NCI-H82 (cell line): ENCODE measurements around the gene PICK1.

Source experiments
- DNase-seq: peaks from one replicate; lab custom pipeline; 2025; lab: John Stamatoyannopoulos, UW

The PICK1 gene

DNA sequence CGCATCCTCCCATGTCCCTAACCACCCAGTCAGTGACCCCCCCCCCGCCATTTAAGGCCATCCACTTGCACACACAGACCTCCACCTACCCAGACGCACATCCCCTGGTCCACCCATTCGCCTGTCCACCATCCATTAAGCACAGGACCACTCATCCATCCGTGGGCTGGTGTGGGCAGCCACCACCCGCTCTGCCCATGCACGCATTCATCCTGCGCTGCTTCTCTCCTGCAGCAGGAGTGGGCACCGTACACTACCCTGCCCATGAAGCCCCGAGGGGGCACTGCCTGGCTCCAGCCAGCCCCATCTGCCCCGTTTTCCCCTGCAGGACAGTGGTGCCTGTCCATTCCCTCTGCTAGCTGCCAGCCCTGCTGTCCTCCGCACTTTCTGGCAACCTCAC, 30.7 kb downstream of the PICK1 start:
- no peak for DNase-seq

DNA sequence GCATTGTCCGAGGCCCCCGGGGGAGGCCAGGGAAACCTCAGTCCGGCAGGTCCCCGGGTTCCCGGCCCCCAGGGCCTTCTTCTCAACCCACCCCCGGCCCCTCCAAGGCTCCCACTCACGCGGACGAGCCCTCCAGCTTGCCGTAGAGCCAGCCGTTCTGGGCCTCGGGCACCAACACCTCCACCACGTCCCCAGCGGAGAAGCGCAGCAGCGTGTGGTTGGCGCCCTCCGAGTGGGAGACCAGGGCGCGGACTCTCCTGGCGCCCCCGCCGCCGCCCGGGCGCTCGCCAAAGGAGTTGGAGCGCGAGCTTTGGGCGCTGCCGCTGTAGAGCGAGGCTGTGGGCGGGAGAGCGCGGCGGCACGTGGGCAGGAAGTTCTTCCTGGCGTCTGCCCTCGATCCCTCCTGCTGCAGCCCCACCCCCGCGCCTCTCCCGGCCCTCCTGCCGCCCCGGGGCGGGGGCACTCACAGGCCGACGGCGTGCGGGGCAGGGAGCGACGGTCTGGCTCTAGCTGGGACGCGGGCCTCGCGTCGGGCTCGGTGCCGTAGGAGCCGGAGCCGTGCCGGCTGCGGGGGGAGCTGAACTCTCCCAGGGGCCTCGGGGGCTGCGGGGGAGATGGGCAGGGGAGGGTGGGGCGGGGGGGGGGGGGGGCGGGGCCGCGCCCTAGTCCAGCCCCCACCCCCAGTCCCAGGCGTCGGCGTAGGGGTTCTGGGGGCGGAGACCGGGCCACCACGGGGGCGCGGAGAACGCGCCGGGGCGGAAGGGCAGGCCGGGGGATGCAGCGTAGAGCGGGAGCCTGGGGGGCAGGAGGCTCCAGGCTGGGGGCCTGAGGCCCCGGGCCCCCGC, 31.6 kb downstream of the PICK1 start:
- no peak for DNase-seq

DNA sequence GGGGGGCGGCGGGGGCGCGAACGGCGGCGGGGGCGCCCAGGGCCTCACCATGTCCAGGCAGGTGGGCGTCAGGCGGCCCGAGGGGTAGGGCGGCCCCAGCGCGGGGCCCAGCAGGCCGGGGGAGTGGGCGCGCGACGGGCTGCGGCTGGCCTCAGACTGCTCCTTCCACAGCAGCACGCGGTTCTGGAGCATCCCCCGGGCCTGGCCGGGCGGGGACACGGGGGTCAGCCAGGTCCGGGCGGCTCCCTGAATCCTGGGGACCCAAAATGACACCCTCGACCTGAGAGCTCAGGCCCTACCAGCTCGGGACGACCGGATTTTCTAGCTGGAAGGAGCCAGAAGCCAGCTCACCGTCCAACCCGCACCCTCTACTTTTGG, 32.3 kb downstream of the PICK1 start:
- no peak for DNase-seq

DNA sequence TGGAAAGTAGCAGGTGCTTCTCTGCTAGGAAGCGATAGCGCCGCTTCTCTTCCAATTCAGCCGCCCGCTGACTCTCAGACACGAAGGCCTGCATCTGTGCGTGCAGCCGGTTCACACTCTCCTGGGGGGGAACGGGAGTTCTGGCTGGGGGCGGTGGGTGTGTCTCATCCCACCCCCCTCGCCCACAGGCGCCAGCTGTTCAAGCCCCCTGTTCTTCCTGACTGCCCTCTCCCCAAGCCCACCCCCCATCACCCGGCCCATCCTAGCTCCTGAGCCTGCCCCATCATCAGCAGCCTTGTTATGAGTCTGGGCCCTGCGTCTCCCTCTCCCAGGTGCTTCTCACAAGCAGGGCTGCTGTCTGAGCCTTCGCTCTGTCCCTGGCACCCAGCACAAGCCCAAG, 39.9 kb downstream of the PICK1 start:
- DNase-seq = no peak

DNA sequence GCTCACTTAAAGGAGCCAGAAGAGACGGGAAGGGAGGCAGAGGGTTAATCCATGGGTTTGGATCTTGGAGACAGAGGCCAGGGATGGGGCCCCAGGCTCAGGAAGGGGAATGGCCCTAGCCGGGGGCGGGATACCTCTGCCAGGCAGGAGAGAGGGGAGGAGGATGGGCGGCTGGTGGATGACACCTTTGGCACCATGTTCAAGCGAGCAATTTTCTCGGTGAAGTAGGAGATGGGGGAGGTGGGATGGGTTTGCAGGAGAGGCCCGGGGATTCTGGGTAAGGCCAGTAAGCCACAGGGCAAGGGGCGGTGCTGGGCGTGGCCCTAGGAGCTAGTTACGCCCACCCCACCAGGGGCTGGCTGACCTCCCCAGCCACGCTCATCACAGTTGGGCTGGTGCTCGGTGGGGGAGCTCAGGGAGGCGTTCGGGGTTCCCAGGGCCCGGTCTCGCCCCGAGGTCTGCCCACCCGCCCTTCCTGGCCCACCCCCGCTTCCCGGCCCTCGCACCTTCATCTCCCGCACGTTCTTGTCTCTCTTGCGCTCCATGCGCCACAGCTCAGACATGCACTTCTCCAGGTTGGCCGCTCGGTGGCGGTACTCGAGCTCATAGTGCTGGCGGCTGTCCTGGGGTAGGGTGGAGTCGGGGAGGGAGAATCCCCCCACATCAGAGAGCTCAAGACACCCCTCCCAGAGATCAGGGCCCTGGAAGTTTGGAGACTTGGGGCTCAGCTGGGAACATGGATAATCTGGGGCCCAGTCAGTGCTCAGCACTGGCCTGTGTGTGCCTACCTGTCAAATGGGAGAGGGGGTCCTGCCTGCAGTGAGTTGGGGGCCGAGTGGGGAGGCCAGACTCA, 40.6 kb downstream of the PICK1 start:
- DNase-seq = peak; percentile 60

DNA sequence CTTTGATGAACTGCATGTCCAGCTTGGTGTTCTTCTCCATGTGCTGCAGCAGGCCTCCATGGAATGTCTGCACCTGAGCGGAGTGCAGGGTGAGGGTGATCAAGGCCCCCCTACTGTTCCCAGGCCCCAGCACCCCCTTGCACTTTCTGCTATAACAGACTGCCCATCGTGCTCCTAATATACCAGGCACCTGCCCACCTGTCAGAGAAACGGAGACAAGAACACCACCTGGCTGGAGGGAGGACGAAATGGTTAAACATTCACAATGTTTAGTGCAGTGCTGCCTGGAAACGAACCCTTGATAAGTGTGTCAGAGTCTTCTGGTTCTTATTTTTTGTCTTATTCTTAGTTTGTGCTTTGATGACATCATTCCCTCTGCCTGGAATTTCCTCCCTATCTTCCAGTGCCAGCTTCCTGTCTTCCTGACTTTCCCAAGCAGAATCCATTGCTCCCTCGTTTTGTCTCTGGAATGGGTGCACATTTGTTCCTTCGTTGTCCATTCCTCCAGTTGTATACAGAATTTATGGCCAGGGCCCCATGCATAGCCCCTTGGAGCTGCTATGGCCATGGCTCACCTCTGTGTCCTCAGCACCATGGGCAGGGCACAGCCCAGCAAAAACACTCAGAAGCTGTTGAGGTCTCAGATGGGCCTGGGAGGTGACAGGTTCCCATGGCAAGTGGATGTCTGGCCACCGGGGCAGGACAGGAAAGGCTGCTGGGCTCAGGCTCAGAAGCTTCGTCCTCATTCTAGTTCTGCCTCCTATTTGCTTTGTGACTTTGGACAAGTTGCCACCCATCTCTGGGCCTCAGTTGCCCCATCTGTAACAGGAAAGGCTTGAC, 41.4 kb downstream of the PICK1 start:
- no peak for DNase-seq

DNA sequence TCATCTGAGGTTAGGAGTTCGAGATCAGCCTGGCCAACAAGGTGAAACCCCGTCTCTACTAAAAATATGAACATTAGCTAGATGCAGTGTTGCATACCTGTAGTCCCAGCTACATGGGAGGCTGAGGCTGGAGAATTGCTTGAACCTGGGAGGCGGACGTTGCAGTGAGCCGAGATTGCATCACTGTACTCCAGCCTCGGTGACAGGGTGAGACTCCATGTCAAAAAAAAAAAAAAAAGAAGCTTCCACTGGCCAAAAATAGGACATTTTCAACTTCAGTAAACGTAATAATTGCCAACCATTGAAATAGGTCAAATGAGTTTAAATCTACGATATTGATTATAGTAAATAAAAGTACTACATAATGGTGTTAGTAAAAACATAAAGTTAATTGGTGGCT, 46.4 kb downstream of the PICK1 start:
- no peak for DNase-seq

DNA sequence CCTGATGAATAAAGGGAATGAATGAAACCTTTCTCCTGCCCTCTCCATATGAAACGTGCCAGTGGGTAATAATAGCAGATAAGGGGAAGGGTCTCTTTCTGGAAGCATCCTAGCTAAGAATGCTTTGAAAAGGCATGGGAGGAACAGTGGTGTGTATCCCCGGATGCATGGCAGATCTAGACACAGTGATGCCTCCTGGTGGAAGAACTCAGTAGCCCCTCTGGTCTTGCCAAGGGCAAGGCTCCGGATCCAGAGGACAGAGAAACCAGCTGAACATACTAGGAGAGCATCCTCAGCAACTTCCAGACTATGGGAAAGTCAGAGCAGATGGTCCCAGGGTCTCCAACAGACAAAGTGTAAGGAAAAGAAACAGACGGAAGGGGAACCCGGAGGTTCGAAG, 46.9 kb downstream of the PICK1 start:
- peak; percentile 45 for DNase-seq

DNA sequence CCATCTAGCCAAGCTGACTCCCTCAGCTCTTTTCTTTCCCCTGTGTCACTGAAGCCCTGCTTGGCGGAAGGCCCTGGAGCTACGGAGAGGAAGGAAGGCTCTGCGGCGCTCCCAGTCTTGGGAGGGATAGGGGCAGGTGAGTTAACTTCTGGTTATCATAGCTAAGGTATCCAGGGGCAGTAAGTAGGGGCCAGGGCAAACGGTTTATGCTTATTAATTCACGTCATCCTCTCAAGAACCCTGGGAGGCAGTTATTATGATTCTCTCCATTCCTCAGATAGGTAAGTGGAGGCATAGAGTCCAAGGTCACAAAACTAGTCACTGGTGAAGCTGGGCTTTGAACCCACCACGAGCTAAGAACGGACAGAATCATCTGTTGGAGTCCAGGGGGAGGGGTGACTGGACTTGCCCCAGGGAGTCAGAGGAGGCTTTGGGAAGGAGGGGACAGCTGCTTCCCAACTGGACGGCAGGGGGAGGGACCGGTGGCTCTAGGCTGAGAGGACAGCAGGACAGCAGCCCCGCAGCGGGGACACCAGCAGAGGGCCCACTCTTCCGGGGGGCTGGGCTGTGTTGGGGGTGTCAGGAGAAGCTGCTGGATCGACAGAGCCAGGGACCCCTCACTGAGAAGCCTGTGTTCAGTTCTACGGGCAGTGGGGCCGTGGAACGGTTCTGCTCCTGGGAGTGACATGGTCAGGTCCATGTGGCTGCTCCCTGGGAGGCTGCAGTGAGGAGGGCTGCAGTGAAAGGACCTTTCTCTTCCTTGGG, 49.8 kb downstream of the PICK1 start:
- no peak for DNase-seq

DNA sequence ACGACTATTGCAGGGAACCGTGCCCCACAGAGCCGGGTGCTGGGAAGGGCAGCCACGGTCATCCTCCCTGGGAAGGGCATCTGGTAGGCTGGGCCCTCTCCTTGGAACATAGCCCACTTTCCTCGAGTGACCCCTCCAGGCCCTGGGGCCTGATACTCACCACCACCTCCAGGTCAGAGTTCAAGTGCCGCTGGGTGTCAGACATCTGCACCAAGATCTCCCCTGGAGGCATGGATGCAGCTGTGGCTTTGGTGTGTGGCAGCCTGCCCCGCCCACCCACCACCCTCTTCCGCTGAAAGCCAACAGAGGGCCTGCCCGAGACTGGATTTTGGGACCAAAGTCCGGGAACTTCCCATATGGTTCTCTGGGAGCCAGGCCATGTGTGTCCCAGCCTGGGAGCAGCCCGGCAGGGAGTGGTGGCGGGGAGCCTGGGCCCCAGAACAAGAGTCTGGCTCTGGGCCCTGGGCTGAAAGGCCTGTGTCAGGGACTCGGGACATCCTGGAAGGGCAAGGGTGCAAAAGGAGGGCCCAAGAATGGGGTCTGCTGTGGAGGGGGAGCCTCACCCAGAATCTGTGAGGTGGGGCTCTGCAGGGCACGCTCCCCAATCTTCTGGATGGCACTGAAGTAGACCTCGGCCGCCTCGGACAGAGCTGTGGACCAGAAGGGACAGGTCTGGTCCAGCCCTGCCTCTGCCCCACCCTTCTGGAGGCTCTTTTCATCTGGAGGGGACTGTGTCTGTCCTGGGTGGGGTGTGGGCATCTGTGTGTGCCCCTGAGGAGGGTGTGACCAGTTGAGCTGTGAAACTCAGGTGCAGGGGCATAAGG, 50.7 kb downstream of the PICK1 start:
- DNase-seq = no peak

DNA sequence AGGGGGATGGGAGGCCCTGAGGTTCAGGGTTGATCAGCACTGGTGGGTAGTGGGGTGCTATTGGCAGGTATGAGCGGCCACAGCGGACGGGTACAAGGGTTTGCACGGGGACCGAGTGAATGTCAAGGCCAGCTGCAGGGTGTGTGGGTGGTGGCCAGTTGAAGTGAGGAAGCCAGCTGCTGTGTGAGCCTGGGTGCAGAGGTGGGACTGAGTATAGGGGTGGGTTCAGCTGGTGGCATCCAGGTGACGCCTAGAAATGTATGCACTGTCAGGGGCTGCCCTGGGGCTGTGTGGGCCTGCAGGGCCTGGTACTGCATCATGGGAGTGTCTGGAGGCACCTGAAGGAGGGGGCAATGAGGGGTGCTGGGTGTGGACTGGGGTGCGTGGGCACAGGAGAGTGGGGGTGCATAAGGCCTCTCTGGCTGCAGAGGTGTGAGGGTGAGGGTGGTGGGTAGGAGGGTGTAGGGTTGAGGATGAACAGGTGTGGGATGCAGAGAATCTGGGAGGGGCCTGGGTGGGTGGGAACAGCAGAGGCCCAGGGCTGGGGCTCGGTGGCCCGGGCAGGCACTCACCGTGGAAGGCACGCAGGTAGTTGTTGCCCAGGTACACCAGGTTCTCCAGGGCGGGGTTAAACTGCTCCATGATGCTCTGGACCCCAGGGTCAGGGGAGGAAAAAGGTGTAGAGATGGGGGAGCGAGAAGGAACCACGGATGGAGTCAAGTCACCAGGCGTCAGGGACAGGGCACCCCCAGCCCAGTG, 51.5 kb downstream of the PICK1 start:
- DNase-seq = no peak

DNA sequence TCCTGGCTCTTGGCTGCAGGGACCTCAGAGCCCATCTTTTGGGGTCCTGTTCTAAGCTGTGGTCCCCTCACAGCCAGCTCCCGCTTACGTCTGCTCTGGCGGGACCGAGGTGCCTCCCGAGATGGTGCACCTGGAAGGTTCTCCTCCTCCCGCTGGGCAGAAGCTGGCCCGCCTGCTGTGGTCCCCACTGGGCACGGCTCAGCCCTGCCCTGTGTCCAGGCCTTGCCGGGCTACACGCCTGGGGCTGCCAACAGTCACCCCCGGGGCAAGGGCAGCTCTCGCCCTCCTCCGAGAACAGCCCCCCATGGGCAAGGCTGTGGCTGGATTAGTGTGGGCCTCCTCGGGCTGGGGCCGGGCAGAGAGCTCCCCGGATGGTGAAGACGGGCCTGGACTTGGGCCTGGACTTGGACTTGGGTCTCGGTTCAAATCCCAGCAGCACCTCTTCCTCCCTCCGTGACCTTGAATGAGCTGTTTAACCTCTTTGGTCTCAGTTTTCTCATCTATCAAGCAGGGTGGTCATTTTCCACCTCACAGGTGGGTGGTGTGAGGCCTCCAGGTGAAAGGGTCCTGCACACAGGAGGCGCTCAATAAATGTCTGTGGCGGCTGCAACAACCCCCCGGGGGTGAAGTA, 52.3 kb downstream of the PICK1 start:
- DNase-seq = peak; percentile 10

DNA sequence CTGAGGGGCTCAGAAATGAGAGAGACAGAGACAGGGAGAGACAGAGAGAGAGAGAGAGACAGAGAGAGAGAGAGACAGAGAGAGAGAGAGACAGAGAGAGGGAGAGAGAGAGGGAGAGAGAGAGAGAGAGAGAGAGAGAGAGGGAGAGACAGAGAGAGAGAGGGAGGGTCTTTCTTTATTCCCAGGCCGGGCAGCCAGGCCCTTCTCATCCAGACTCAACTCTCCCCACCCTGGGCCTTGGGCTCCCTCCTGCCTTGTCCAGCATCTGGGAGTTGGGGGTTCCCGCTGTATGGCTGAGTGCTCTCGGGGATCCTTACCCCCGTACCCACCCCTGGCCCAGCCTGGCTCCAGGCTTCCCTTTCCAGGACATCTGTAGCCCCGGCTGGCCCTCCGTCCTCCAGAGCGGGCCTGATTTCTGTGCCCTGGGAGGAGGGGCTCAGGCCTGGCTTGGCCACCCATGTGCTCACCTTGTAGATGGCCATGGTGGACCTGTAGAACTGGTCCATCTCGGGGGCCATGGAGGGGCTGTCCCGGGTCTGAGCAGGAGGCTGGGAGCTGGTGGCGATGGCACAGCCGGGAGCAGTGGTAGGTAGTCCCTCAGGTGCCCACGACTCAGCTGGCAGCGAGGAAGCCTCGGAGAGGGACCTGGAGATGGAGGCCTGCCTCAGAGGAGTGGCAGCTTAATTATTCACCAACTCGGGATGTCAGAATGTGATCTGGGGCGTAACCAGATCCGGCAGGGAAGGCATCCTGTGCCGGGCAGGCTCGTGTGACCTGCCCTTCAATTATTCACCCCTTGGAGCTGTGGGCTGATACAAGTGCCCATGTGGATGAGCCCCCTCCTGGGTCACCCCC, 53.0 kb downstream of the PICK1 start, which contains the start of gene BAIAP2L2:
BAIAP2L2 (minus strand) TSS at position 677 of the 855 bp plus-strand sequence; CDS start at position 518, 159 bp downstream.
- DNase-seq = no peak

DNA sequence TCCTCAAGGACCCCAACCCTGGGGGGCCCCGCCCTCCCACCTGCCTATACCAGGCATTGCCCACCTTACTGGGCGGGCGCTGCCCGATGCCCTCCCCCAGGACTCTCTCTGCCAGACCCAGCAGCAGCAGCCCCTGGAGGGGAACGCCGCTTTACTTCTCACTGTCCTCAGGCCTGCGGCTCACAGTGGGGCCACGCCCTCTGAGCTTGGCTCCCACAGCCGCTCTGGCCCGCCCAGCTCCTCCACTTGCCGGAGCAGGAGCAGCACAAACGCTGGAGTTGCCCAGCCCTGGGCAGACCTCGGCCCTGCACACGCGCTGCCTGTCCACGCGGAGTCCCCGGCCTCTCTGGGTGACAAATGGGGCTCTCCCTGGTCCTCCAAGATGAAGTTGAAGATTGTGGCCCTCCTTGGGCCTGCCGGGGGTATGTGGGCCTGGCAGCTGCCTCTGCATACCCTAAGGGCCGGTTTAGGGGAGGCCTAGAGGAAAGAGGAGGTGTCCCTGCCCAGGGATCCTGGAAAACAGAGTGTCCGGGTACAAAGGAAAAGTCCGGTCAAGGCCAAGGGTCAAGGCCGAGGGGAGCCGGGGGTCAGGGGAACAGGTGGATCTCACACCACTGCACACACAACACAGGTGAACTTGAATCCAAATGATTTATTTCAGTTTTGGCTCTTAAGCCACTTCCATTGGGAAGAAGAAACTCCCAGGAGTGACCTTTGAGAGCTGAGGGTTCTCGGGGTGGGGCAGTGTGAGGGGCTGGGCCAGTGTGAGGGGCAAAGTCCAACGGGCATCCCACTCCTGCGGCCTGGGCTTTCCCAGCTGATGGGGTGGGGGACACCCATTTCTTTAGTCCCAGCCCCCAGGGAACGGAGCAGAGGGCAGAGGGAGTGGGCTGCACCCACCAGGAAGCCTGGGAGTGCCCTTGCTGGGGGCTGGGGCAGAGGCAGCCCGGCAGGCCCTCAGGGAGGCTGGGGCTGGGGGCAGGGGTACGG, 54.0 kb downstream of the PICK1 start:
- DNase-seq = no peak

DNA sequence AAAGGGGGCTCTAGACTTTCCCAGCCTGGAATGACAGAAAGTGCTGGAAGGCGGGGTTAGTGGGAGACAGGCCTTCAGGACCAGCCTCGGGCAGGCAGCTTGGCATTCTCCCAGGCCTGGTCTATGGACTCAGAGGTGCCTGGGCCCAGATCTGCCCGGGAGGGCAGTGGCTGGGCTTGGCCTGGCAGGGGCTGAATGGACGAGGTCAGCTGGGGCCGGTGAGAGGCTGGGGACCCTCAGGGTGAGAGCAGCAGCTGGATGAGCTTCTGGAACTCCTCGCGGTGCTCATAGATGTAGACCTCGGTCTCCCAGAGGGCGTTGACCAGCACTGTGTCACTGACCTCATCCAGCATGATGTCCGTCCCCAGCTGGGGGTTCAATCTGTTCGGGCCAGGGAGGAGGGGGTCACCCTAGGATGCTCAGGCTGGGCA, 54.7 kb downstream of the PICK1 start:
- DNase-seq = no peak

DNA sequence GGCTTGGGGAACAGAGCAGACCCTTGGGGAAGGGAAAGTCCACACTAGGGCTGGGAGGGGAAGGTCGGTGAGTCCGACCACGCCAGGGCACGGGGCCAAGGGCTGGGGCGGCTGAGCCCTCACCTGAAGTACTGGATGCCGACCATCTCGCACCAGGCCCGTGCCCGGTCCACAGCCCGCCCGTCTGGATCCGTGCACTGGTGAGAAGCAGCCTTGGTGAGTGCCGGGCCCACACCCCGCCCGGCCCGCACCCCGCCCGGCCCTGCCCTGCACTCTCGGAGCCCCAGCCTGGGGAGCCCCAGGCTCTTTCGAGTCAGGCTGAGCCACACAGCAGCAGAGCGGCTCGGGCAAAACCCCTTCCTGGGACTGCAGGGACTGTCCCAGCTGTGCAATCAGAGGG, 55.2 kb downstream of the PICK1 start:
- no peak for DNase-seq
